WTC11 (cell line): ENCODE measurements around the gene CACNA1D. TPM values are rescaled to one million over a fixed set of nuclear protein-coding genes. Genes with fewer than 3 reads are reported as not detected.
A peak's percentile ranks its signal among the peaks of the same experiment; 100 is the strongest.

Experiments used
- ATAC-seq: fragments of 200-7000 bp; cut with Tn5 transposase; 2 replicates; pipeline ENCODE4 v1.10.0; 2021; ENCODE audit warnings: mild to moderate bottlenecking, moderate library complexity
- CTCF ChIA-PET: fragments of 300-600 bp; sonication (Branson Sonifier 250); formaldehyde crosslinking; loops from one replicate; lab custom pipeline; 2021; ENCODE audit warnings: antibody characterized with exemption; lab: Charles Lee
- POLR2A ChIA-PET: fragments of 350-600 bp; sonication (Branson Sonifier 250); formaldehyde crosslinking; loops from one replicate; lab custom pipeline; 2021; ENCODE audit warnings: antibody characterized with exemption; lab: Charles Lee
- DNase-seq: peaks from one replicate; pipeline ENCODE4 v3.0.0; 2021; ENCODE audit warnings: low spot score
- H3K27ac Mint-ChIP-seq: 2 replicates; pipeline ENCODE4 v1.8.0; 2021; ENCODE audit warnings: mixed read lengths
- H3K27me3 Mint-ChIP-seq: 2 replicates; pipeline ENCODE4 v1.8.0; 2021; ENCODE audit warnings: low read depth, mild to moderate bottlenecking, moderate library complexity, mixed read lengths
- H3K36me3 Mint-ChIP-seq: 2 replicates; pipeline ENCODE4 v1.8.0; 2021; ENCODE audit warnings: mixed read lengths
- H3K4me1 Mint-ChIP-seq: 2 replicates; pipeline ENCODE4 v1.8.0; 2022; ENCODE audit warnings: mixed read lengths
- H3K4me3 Mint-ChIP-seq: 2 replicates; pipeline ENCODE4 v1.8.0; 2021; ENCODE audit warnings: mild to moderate bottlenecking, moderate library complexity, mixed read lengths
- H3K9me3 Mint-ChIP-seq: 2 replicates; pipeline ENCODE4 v1.8.0; 2021; ENCODE audit warnings: mixed read lengths
- CBFB ChIP-seq: sonication (generic); formaldehyde crosslinking; IDR thresholded peaks from 2 replicates; pipeline ENCODE4 v1.8.1; 2022; ENCODE audit warnings: mild to moderate bottlenecking, low read depth, missing genetic modification reagents
- CREM ChIP-seq: sonication (generic); formaldehyde crosslinking; IDR thresholded peaks from 2 replicates; pipeline ENCODE4 v1.8.1; 2022; ENCODE audit warnings: mild to moderate bottlenecking, missing genetic modification reagents, moderate library complexity
- ETV6 ChIP-seq: sonication (generic); formaldehyde crosslinking; IDR thresholded peaks from 2 replicates; pipeline ENCODE4 v1.8.1; 2022; ENCODE audit warnings: mild to moderate bottlenecking, missing genetic modification reagents
- FOXK1 ChIP-seq: sonication (generic); formaldehyde crosslinking; IDR thresholded peaks from 2 replicates; pipeline ENCODE4 v1.8.0; 2022; ENCODE audit warnings: mild to moderate bottlenecking, moderate library complexity, missing genetic modification reagents
- FOXP1 ChIP-seq: sonication (generic); formaldehyde crosslinking; IDR thresholded peaks from 2 replicates; pipeline ENCODE4 v1.8.0; 2022; ENCODE audit warnings: missing genetic modification reagents, mild to moderate bottlenecking, moderate library complexity, borderline replicate concordance
- GRHL2 ChIP-seq: fragments of 250-450 bp; sonication (Bioruptor Pico); IDR thresholded peaks from 2 replicates; pipeline ENCODE4 v1.8.0; 2022; ENCODE audit warnings: mild to moderate bottlenecking, moderate library complexity; ENCODE audit not compliant: insufficient replicate concordance, severe bottlenecking
- NFYB ChIP-seq: sonication (generic); formaldehyde crosslinking; conservative IDR thresholded peaks from 2 replicates; pipeline ENCODE4 v1.8.0; 2022; ENCODE audit warnings: low read depth, missing genetic modification reagents
- PRDM15 ChIP-seq: sonication (generic); formaldehyde crosslinking; IDR thresholded peaks from 2 replicates; pipeline ENCODE4 v1.8.0; 2022; ENCODE audit warnings: missing genetic modification reagents
- PRRX2 ChIP-seq: fragments of 250-450 bp; sonication (Bioruptor Pico); IDR thresholded peaks from 2 replicates; pipeline ENCODE4 v1.8.0; 2021; ENCODE audit warnings: mild to moderate bottlenecking
- RELA ChIP-seq: sonication (generic); formaldehyde crosslinking; IDR thresholded peaks from 2 replicates; pipeline ENCODE4 v1.8.1; 2022; ENCODE audit warnings: missing genetic modification reagents, mild to moderate bottlenecking, borderline replicate concordance
- TCF7 ChIP-seq: sonication (generic); formaldehyde crosslinking; IDR thresholded peaks from 2 replicates; pipeline ENCODE4 v1.8.0; 2022; ENCODE audit warnings: mild to moderate bottlenecking, low read depth, missing genetic modification reagents, moderate library complexity
- ZBTB21 ChIP-seq: sonication (generic); formaldehyde crosslinking; IDR thresholded peaks from 2 replicates; pipeline ENCODE4 v1.8.1; 2023; ENCODE audit warnings: mild to moderate bottlenecking, missing genetic modification reagents, borderline replicate concordance
- ZNF121 ChIP-seq: sonication (generic); formaldehyde crosslinking; IDR thresholded peaks from 2 replicates; pipeline ENCODE4 v1.8.0; 2023; ENCODE audit warnings: missing genetic modification reagents
- ZNF263 ChIP-seq: sonication (generic); formaldehyde crosslinking; IDR thresholded peaks from 2 replicates; pipeline ENCODE4 v1.8.1; 2022; ENCODE audit warnings: low read depth, mild to moderate bottlenecking, moderate library complexity, missing genetic modification reagents
- ZNF396 ChIP-seq: fragments of 250-450 bp; sonication (Bioruptor Pico); IDR thresholded peaks from 2 replicates; pipeline ENCODE4 v1.8.0; 2021; ENCODE audit warnings: mild to moderate bottlenecking, moderate library complexity, borderline replicate concordance
- ZNF416 ChIP-seq: fragments of 250-450 bp; sonication (Bioruptor Pico); IDR thresholded peaks from 2 replicates; pipeline ENCODE4 v1.9.0; 2021; ENCODE audit warnings: mild to moderate bottlenecking, inconsistent platforms
- total RNA-seq: library from RNA; stranded (reverse); gene quantifications from 3 replicates; pipeline ENCODE4 v1.2.3, GENCODE V29; 2021
- TF ChIP-seq, protein P1 (sequence below): sonication (generic); formaldehyde crosslinking; IDR thresholded peaks from 2 replicates; pipeline ENCODE4 v1.8.0; 2022; ENCODE audit warnings: mild to moderate bottlenecking, missing genetic modification reagents
- TF ChIP-seq, protein P2 (sequence below): sonication (generic); formaldehyde crosslinking; IDR thresholded peaks from 2 replicates; pipeline ENCODE4 v1.8.0; 2022; ENCODE audit warnings: mild to moderate bottlenecking, missing genetic modification reagents

The CACNA1D gene
- total RNA-seq, 1 experiment from 2014 or later, result 2.3 TPM

- no peaks in the 10 kb centered on the region for H3K27me3 Mint-ChIP-seq
- TF ChIP-seq CREM (CRISPR knock-in tag) (no peak), ZBTB21 (no peak), FOXK1 (CRISPR knock-in tag) (no peak), ZNF263 (CRISPR knock-in tag) (no peak), CBFB (CRISPR knock-in tag) (no peak)
- ChIA-PET POLR2A (no interaction called here), CTCF (interaction anchor here (1.7 kb wide), 1 partner anchor 27 kb away, joined by 3 read pairs; no protein-coding TSS in a partner anchor)
- H3K4me3 Mint-ChIP-seq, result no peak overlapping the region
- H3K27ac Mint-ChIP-seq, result no peak overlapping the region
- no peaks in the 10 kb centered on the region for H3K9me3 Mint-ChIP-seq
- no peak for DNase-seq
- H3K4me1 Mint-ChIP-seq, result peaks cover 10% of the 10 kb centered on the region
- no peaks in the 10 kb centered on the region for H3K36me3 Mint-ChIP-seq
- no peak for ATAC-seq
Measured at GRCh38 chr3:53739966-53740365, 245.6 kb downstream of the CACNA1D start.

- DNase-seq, result no peak
- no peak for ATAC-seq
Measured at GRCh38 chr3:53740956-53741355, 246.5 kb downstream of the CACNA1D start.

GRCh38 chr3:53744351-53744750 is 249.9 kb downstream of the CACNA1D start:
- Mint-ChIP-seq H3K4me1 (peaks cover 31% of the 10 kb centered on the region), H3K27ac (peak overlapping the region; percentile 13; the same call in 1 of the 2 replicates), H3K36me3 (no peaks in the 10 kb centered on the region), H3K27me3 (peaks cover 4% of the 10 kb centered on the region), H3K4me3 (no peak overlapping the region)
- ChIA-PET CTCF (interaction anchor here (0.7 to 1.7 kb wide), 14 partner anchors 11 to 241 kb away, joined by 3 to 9 read pairs (median 4); partner anchors contain the start of gene SELENOK), POLR2A (no interaction called here)
- ATAC-seq, result peak; percentile 75
- peak; percentile 49 for DNase-seq
- no peak for TF ChIP-seq PRRX2 (CRISPR knock-in tag)
- TF ChIP-seq ETV6 (CRISPR knock-in tag), result no peak
- TF ChIP-seq TCF7 (CRISPR knock-in tag), result no peak
- no peak for TF ChIP-seq NFYB
- TF ChIP-seq, all 79 proteins: peak for 0
- no peaks in the 10 kb centered on the region for H3K9me3 Mint-ChIP-seq

More at GRCh38 chr3:53740956-53741355, 246.5 kb downstream of the CACNA1D start:
- Mint-ChIP-seq H3K36me3 (no peaks in the 10 kb centered on the region), H3K4me3 (no peak overlapping the region), H3K27me3 (no peaks in the 10 kb centered on the region; the same call in 1 of the 2 replicates), H3K27ac (no peak overlapping the region; the same call in 1 of the 2 replicates), H3K9me3 (no peaks in the 10 kb centered on the region), H3K4me1 (peaks cover 10% of the 10 kb centered on the region)
- ChIA-PET CTCF (interaction anchor here (1.7 kb wide), 1 partner anchor 26 kb away, joined by 3 read pairs; no protein-coding TSS in a partner anchor), POLR2A (interaction anchor here (0.6 kb wide), 1 partner anchor 263 kb away, joined by 4 read pairs; no protein-coding TSS in a partner anchor)
- TF ChIP-seq RELA (CRISPR knock-in tag), result no peak
- no peak for TF ChIP-seq ZNF121
- TF ChIP-seq ZBTB21, result no peak
- TF ChIP-seq GRHL2 (CRISPR knock-in tag), result no peak
- no peak for TF ChIP-seq PRDM15 (CRISPR knock-in tag)
- TF ChIP-seq ZNF396 (CRISPR knock-in tag), result no peak
- no peak for TF ChIP-seq ZNF416 (CRISPR knock-in tag)
- TF ChIP-seq FOXP1 (CRISPR knock-in tag), result no peak
- TF ChIP-seq FOXK1 (CRISPR knock-in tag), result no peak
- TF ChIP-seq, protein P1, sequence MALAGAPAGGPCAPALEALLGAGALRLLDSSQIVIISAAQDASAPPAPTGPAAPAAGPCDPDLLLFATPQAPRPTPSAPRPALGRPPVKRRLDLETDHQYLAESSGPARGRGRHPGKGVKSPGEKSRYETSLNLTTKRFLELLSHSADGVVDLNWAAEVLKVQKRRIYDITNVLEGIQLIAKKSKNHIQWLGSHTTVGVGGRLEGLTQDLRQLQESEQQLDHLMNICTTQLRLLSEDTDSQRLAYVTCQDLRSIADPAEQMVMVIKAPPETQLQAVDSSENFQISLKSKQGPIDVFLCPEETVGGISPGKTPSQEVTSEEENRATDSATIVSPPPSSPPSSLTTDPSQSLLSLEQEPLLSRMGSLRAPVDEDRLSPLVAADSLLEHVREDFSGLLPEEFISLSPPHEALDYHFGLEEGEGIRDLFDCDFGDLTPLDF (CRISPR knock-in tag), result no peak
- TF ChIP-seq, protein P2, sequence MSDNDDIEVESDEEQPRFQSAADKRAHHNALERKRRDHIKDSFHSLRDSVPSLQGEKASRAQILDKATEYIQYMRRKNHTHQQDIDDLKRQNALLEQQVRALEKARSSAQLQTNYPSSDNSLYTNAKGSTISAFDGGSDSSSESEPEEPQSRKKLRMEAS, result no peak
